ENCODE results near the gene DPF3. TPM values are rescaled to one million over a fixed set of nuclear protein-coding genes. Genes with fewer than 3 reads are reported as not detected.

Gene DPF3
- total RNA-seq, 1 experiment from 2014 or later, result 0.31 TPM

GRCh38 chr14:72594099-72594901 is 299.6 kb downstream of the DPF3 start:
- TF ChIP-seq AFF4 (CRISPR knock-in tag; IDR thresholded peaks at IDR 0.05; ENCODE audit: borderline replicate concordance) (no peak), USF2 (CRISPR knock-in tag; IDR thresholded peaks at IDR 0.05) (no peak), RELA (CRISPR knock-in tag; IDR thresholded peaks at IDR 0.05; ENCODE audit: borderline replicate concordance) (no peak), SOX15 (CRISPR knock-in tag; IDR thresholded peaks at IDR 0.05) (no peak), ZNF396 (CRISPR knock-in tag; IDR thresholded peaks at IDR 0.05; ENCODE audit: borderline replicate concordance) (no peak), USF1 (CRISPR knock-in tag; IDR thresholded peaks at IDR 0.05) (no peak), GRHL2 (CRISPR knock-in tag; IDR thresholded peaks at IDR 0.05; ENCODE audit: insufficient replicate concordance, severe bottlenecking) (no peak), ZNF512 (CRISPR knock-in tag; IDR thresholded peaks at IDR 0.05; ENCODE audit: borderline replicate concordance) (no peak), GABPB1 (CRISPR knock-in tag; IDR thresholded peaks at IDR 0.05) (no peak)
- Mint-ChIP-seq H3K4me1 (peaks cover 11% of the 10 kb centered on the region), H3K27me3 (ENCODE audit: low read depth) (no peaks in the 10 kb centered on the region), H3K27ac (no peak overlapping the region), H3K36me3 (no peaks in the 10 kb centered on the region), H3K4me3 (no peak overlapping the region), H3K9me3 (peaks cover 3% of the 10 kb centered on the region; the same call in 1 of the 2 replicates)
- no peak for DNase-seq (ENCODE audit: low spot score)
- ChIA-PET CTCF (no interaction called here), POLR2A (interaction anchor here (0.5 kb wide), 1 partner anchor 309 kb away, joined by 3 read pairs; no protein-coding TSS in a partner anchor)
- no peak for ATAC-seq

GRCh38 chr14:72591391-72591790 is 302.5 kb downstream of the DPF3 start:
- peaks cover 6% of the 10 kb centered on the region for H3K4me1 Mint-ChIP-seq
- no peak overlapping the region for H3K4me3 Mint-ChIP-seq
- peaks cover 9% of the 10 kb centered on the region for H3K9me3 Mint-ChIP-seq
- no peaks in the 10 kb centered on the region for H3K27me3 Mint-ChIP-seq (ENCODE audit: low read depth)
- H3K36me3 Mint-ChIP-seq, result no peaks in the 10 kb centered on the region
- ChIA-PET POLR2A (no interaction called here), CTCF (no interaction called here)
- H3K27ac Mint-ChIP-seq, result no peak overlapping the region
- DNase-seq (ENCODE audit: low spot score) (no peak), ATAC-seq (no peak)
- TF ChIP-seq ZBTB43 (CRISPR knock-in tag; IDR thresholded peaks at IDR 0.05), result no peak
- TF ChIP-seq NR3C1 (CRISPR knock-in tag; conservative IDR thresholded peaks at IDR 0.05; ENCODE audit: low read depth), result no peak
- TF ChIP-seq E2F1 (CRISPR knock-in tag; IDR thresholded peaks at IDR 0.05), result no peak
- TF ChIP-seq ZBTB21 (CRISPR knock-in tag; IDR thresholded peaks at IDR 0.05; ENCODE audit: borderline replicate concordance), result no peak
- TF ChIP-seq ESRRA (CRISPR knock-in tag; IDR thresholded peaks at IDR 0.05; ENCODE audit: borderline replicate concordance), result no peak
- no peak for TF ChIP-seq ETV6 (CRISPR knock-in tag; IDR thresholded peaks at IDR 0.05)
- no peak for TF ChIP-seq CTCF (IDR thresholded peaks at IDR 0.05)
- no peak for TF ChIP-seq NFATC4 (CRISPR knock-in tag; IDR thresholded peaks at IDR 0.05)
- TF ChIP-seq ATF6 (CRISPR knock-in tag; IDR thresholded peaks at IDR 0.05), result no peak
- TF ChIP-seq MAX (CRISPR knock-in tag; IDR thresholded peaks at IDR 0.05), result no peak
- TF ChIP-seq ZNF219 (CRISPR knock-in tag; IDR thresholded peaks at IDR 0.05; ENCODE audit: borderline replicate concordance), result no peak
